HUDEP-2 (cell line): ENCODE results near the gene SEMA3B.

ENCODE experiments used
- DNase-seq, 76 experiments: peaks; one replicate each; lab custom pipeline; 2025; ENCODE audit not compliant: unreplicated experiment in 76 of 76; lab: John Stamatoyannopoulos, UW

Gene SEMA3B

GRCh38 chr3:50325497-50326181, 56.7 kb downstream of the SEMA3B start:
- DNase-seq, result no peak

GRCh38 chr3:50326182-50326541, 57.2 kb downstream of the SEMA3B start:
- DNase-seq, result no peak

DNA sequence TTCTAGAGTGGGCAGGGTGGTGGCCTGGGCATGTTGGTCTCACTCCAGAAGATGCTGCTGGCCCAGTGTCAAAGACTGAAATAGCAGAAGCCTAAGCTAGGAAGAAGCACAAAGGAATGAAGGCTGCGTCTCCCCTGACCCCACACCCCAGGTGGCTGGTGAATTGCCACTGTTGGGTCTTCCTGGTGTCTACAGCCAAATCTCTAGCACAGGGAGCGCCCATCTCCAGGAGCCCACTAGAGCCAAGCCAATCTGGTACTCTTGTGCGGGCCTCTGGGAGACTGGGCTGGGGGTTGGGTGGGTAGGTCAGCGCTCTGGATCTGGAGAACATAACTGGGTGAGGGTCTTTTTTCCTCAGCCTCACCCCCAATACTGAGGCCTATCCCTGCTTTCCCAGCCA, 58.2 kb downstream of the SEMA3B start:
- DNase-seq, result no peak
